ENCODE measurements around the gene PRKAR1A. TPM values are rescaled to one million over a fixed set of nuclear protein-coding genes. Genes with fewer than 3 reads are reported as not detected.

Gene PRKAR1A
- total RNA-seq, 1 experiment from 2014 or later = 158 TPM

DNA sequence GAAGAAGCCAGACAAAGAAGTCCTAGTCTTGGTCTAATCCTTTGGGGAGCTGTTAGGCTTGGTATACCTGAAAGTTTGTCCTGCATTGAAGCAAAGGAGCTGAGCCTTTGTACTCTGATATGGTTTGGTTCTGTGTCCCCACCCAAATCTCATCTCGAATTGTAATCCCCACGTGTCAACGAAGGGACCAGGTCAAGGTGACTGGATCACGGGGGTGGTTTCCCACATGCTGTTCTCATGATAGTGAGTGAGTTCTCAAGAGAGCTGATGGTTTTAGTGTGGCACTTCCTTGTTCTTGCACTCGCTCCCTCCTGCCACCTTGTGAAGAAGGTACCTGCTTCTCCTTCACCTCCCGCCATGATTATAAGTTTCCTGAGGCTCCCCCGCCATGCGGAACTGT is 55.4 kb downstream of the PRKAR1A start (continued):
- TF ChIP-seq, protein P1, sequence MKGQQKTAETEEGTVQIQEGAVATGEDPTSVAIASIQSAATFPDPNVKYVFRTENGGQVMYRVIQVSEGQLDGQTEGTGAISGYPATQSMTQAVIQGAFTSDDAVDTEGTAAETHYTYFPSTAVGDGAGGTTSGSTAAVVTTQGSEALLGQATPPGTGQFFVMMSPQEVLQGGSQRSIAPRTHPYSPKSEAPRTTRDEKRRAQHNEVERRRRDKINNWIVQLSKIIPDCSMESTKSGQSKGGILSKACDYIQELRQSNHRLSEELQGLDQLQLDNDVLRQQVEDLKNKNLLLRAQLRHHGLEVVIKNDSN (CRISPR knock-in tag; IDR thresholded peaks at IDR 0.05) = no peak
- TF ChIP-seq, protein P2, sequence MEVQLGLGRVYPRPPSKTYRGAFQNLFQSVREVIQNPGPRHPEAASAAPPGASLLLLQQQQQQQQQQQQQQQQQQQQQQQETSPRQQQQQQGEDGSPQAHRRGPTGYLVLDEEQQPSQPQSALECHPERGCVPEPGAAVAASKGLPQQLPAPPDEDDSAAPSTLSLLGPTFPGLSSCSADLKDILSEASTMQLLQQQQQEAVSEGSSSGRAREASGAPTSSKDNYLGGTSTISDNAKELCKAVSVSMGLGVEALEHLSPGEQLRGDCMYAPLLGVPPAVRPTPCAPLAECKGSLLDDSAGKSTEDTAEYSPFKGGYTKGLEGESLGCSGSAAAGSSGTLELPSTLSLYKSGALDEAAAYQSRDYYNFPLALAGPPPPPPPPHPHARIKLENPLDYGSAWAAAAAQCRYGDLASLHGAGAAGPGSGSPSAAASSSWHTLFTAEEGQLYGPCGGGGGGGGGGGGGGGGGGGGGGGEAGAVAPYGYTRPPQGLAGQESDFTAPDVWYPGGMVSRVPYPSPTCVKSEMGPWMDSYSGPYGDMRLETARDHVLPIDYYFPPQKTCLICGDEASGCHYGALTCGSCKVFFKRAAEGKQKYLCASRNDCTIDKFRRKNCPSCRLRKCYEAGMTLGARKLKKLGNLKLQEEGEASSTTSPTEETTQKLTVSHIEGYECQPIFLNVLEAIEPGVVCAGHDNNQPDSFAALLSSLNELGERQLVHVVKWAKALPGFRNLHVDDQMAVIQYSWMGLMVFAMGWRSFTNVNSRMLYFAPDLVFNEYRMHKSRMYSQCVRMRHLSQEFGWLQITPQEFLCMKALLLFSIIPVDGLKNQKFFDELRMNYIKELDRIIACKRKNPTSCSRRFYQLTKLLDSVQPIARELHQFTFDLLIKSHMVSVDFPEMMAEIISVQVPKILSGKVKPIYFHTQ (CRISPR knock-in tag; IDR thresholded peaks at IDR 0.05) = no peak
- TF ChIP-seq TEAD4 (CRISPR knock-in tag; IDR thresholded peaks at IDR 0.05) = no peak
- no peak for TF ChIP-seq ZBTB21 (CRISPR knock-in tag; IDR thresholded peaks at IDR 0.05; ENCODE audit: borderline replicate concordance)
- TF ChIP-seq, protein P3, sequence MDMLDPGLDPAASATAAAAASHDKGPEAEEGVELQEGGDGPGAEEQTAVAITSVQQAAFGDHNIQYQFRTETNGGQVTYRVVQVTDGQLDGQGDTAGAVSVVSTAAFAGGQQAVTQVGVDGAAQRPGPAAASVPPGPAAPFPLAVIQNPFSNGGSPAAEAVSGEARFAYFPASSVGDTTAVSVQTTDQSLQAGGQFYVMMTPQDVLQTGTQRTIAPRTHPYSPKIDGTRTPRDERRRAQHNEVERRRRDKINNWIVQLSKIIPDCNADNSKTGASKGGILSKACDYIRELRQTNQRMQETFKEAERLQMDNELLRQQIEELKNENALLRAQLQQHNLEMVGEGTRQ (CRISPR knock-in tag; IDR thresholded peaks at IDR 0.05) = no peak
- TF ChIP-seq, protein P4, sequence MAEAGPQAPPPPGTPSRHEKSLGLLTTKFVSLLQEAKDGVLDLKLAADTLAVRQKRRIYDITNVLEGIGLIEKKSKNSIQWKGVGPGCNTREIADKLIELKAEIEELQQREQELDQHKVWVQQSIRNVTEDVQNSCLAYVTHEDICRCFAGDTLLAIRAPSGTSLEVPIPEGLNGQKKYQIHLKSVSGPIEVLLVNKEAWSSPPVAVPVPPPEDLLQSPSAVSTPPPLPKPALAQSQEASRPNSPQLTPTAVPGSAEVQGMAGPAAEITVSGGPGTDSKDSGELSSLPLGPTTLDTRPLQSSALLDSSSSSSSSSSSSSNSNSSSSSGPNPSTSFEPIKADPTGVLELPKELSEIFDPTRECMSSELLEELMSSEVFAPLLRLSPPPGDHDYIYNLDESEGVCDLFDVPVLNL (CRISPR knock-in tag; IDR thresholded peaks at IDR 0.05; ENCODE audit: borderline replicate concordance, low read depth) = no peak
- TF ChIP-seq, protein P5, sequence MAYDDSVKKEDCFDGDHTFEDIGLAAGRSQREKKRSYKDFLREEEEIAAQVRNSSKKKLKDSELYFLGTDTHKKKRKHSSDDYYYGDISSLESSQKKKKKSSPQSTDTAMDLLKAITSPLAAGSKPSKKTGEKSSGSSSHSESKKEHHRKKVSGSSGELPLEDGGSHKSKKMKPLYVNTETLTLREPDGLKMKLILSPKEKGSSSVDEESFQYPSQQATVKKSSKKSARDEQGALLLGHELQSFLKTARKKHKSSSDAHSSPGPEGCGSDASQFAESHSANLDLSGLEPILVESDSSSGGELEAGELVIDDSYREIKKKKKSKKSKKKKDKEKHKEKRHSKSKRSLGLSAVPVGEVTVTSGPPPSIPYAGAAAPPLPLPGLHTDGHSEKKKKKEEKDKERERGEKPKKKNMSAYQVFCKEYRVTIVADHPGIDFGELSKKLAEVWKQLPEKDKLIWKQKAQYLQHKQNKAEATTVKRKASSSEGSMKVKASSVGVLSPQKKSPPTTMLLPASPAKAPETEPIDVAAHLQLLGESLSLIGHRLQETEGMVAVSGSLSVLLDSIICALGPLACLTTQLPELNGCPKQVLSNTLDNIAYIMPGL (CRISPR knock-in tag; IDR thresholded peaks at IDR 0.05) = no peak
- no peak for TF ChIP-seq CREB1 (CRISPR knock-in tag; IDR thresholded peaks at IDR 0.05)

DNA sequence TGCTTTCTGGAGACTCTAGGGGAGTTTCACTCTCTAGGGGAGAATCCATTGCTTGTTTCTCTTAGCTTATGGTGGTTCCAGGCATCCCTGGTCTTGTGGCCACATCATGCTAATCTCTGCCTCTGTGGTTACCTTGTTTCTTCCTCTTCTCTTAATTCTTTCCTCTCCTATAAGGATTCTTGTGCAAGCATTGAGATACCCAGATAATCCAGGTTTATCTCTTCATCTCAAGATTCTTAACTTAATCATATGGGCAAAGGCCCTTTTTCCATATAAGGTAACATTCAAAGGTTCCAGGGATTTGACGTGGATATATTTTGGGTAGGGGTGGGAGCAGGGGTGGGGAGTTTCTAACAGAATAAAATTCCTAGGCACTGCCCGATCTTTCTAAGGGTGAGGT is 56.4 kb downstream of the PRKAR1A start:
- ChIA-PET POLR2A (no interaction called here), CTCF (no interaction called here)
- no peak overlapping the region for H3K4me3 Mint-ChIP-seq
- TF ChIP-seq, protein P6, sequence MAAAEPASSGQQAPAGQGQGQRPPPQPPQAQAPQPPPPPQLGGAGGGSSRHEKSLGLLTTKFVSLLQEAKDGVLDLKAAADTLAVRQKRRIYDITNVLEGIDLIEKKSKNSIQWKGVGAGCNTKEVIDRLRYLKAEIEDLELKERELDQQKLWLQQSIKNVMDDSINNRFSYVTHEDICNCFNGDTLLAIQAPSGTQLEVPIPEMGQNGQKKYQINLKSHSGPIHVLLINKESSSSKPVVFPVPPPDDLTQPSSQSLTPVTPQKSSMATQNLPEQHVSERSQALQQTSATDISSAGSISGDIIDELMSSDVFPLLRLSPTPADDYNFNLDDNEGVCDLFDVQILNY (CRISPR knock-in tag; IDR thresholded peaks at IDR 0.05) = no peak
- DNase-seq (ENCODE audit: low spot score) (no peak), ATAC-seq (no peak)
- no peaks in the 10 kb centered on the region for H3K4me1 Mint-ChIP-seq
- H3K27me3 Mint-ChIP-seq (ENCODE audit: low read depth) = no peaks in the 10 kb centered on the region
- H3K27ac Mint-ChIP-seq = no peak overlapping the region
- no peaks in the 10 kb centered on the region for H3K9me3 Mint-ChIP-seq
- no peaks in the 10 kb centered on the region for H3K36me3 Mint-ChIP-seq

DNA sequence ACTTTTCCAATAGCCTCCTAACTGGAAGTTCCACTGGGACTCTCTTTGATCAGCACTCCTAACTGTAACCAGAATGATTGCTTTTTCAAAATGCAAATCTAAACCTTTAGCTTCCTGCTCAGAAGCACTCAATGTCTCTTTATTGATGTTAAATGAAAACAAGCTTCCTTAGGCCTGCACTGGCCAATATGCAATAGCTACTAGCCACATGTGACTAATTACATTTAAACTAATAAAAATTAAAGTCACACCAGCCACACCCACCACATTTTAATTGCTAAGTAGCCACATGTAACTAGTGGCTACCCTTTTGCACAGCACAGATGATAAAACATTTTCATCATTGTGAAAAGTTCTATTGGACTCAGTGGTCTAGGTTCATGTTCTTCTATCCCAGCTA is 57.1 kb downstream of the PRKAR1A start:
- ChIA-PET POLR2A (no interaction called here), CTCF (no interaction called here)
- H3K4me1 Mint-ChIP-seq = no peaks in the 10 kb centered on the region
- H3K27me3 Mint-ChIP-seq (ENCODE audit: low read depth) = no peaks in the 10 kb centered on the region
- no peaks in the 10 kb centered on the region for H3K36me3 Mint-ChIP-seq
- H3K9me3 Mint-ChIP-seq = no peaks in the 10 kb centered on the region
- DNase-seq (ENCODE audit: low spot score) (no peak), ATAC-seq (no peak)
- H3K4me3 Mint-ChIP-seq = no peak overlapping the region
- H3K27ac Mint-ChIP-seq = no peak overlapping the region
- TF ChIP-seq ZNF232 (CRISPR knock-in tag; IDR thresholded peaks at IDR 0.05) (no peak), ELF4 (CRISPR knock-in tag; IDR thresholded peaks at IDR 0.05; ENCODE audit: low read depth) (no peak), MYBL2 (CRISPR knock-in tag; IDR thresholded peaks at IDR 0.05) (no peak), FOXJ3 (CRISPR knock-in tag; IDR thresholded peaks at IDR 0.05; ENCODE audit: borderline replicate concordance) (no peak), TEAD4 (CRISPR knock-in tag; IDR thresholded peaks at IDR 0.05) (no peak), ZBTB21 (CRISPR knock-in tag; IDR thresholded peaks at IDR 0.05; ENCODE audit: borderline replicate concordance) (no peak), FOXP1 (CRISPR knock-in tag; IDR thresholded peaks at IDR 0.05; ENCODE audit: borderline replicate concordance) (no peak), ATF1 (CRISPR knock-in tag; IDR thresholded peaks at IDR 0.05) (no peak), MXD4 (CRISPR knock-in tag; IDR thresholded peaks at IDR 0.05; ENCODE audit: borderline replicate concordance) (no peak), SMAD3 (CRISPR knock-in tag; IDR thresholded peaks at IDR 0.05; ENCODE audit: borderline replicate concordance) (no peak)
- TF ChIP-seq, protein P4 (CRISPR knock-in tag; IDR thresholded peaks at IDR 0.05; ENCODE audit: borderline replicate concordance, low read depth) = no peak
- TF ChIP-seq, protein P7, sequence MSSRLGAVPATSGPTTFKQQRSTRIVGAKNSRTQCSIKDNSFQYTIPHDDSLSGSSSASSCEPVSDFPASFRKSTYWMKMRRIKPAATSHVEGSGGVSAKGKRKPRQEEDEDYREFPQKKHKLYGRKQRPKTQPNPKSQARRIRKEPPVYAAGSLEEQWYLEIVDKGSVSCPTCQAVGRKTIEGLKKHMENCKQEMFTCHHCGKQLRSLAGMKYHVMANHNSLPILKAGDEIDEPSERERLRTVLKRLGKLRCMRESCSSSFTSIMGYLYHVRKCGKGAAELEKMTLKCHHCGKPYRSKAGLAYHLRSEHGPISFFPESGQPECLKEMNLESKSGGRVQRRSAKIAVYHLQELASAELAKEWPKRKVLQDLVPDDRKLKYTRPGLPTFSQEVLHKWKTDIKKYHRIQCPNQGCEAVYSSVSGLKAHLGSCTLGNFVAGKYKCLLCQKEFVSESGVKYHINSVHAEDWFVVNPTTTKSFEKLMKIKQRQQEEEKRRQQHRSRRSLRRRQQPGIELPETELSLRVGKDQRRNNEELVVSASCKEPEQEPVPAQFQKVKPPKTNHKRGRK (CRISPR knock-in tag; IDR thresholded peaks at IDR 0.05; ENCODE audit: borderline replicate concordance) = no peak
- TF ChIP-seq, protein P8, sequence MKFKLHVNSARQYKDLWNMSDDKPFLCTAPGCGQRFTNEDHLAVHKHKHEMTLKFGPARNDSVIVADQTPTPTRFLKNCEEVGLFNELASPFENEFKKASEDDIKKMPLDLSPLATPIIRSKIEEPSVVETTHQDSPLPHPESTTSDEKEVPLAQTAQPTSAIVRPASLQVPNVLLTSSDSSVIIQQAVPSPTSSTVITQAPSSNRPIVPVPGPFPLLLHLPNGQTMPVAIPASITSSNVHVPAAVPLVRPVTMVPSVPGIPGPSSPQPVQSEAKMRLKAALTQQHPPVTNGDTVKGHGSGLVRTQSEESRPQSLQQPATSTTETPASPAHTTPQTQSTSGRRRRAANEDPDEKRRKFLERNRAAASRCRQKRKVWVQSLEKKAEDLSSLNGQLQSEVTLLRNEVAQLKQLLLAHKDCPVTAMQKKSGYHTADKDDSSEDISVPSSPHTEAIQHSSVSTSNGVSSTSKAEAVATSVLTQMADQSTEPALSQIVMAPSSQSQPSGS (CRISPR knock-in tag; IDR thresholded peaks at IDR 0.05; ENCODE audit: borderline replicate concordance, low read depth) = no peak

Measured in WTC11 (cell line).